Medulla oblongata (tissue), 1 donor: ENCODE results near the gene ICE1.
A peak's percentile ranks its signal among the peaks of the same experiment; 100 is the strongest.
"Not testable (repeated sequence)": the region's sequence is repeated elsewhere in the genome, so short reads cannot be mapped to it uniquely, and the experiment has no call there.

ENCODE experiments used
- DNase-seq: peaks from one replicate; pipeline ENCODE4 v3.0.0-alpha.2; 2015; ENCODE audit errors: extremely low spot score

The ICE1 gene

DNA sequence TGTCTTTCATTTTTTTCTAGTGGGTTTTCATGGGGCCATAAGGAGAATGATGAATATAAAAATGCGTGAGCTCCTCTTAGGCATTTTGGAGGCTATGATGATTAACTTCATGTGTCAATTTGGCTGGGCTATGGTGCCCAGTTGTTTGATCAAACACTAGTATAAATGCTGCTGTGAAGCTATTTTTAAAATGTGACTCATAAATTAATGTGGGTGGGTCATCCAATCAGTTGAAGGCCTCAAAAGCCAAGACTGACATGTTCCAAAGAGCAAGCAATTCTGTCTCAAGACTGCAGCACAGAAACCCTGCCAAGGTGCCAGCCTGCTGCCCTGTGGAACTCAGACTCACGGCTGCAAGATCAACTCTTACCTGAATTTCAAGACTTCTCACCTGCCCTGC lies 24.4 kb upstream of the ICE1 start:
- DNase-seq, result no peak

DNA sequence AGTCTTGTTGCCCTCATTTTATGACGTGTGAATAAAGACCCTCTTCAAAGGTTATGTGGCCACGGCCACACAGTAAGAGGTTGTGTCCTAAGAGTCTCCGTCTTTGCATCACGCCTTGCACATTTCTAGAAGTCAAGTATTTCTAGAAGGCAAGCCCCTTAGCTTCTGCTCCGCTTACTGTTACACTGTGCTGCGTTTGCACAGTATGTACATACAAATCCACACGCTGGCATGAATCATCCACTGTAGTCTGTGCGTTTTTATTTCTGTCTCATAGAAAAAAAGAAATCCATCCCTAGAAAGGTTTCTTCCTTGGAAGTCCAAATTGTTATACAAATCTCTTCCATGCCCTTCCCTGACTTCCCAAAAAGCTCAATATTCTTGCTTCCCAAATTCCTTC lies 21.4 kb upstream of the ICE1 start:
- DNase-seq, result no peak

DNA sequence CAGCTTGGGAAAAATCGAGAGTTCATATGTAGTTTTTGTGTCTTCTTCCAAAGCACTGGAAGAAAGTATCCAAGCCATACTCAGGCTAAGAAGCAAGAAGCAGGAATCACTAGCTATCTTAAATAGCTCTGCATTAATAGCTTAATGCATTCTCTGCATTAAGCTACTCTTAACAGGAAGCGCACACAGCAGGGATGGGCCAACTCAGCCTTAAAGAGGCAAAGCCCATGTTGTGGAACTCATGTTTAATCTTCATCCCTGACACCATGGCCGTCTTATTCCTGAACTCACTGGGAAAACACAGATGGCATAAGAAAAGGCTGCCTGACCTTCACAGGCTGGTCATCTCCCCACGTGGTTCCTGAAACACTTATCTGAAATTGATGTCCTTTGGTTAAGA lies 18.7 kb upstream of the ICE1 start:
- no peak for DNase-seq

DNA sequence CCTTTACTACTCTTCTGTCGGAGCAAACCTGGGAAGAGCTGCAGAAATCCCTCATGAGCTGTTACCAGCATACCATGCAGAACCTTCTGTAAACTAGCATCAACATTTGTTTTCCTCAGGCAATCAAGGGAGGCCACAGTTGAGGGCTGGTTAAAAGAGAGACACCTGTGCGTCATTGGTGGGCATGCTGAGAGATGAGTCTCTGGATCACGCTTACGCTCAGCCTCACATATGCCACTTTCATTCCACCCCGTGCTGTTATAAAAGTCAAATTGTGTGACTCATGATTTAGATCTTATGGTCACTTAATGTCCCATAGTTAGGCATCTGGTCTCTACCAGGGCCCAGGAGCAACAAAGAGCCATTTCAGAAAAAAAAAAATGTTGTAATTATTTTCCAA lies 18.1 kb upstream of the ICE1 start:
- no peak for DNase-seq

DNA sequence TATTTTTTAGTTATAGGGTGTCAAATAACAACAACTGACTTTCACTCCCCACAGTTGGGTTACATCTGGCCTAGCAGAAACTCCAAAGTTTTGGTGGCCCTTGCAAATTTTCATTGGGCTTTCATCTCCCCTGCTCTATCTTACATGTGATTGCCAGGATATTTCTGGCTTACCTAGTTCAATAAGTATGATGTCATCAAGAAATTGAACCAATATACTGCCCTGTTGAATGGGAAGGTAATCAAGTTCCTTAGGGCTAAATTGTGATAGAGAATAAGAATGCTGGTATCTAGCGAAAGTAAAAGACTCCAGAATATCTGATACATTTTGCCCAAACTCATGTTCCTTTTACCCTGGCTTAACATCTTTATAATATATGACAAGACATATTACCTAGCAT lies 17.0 kb upstream of the ICE1 start:
- no peak for DNase-seq

DNA sequence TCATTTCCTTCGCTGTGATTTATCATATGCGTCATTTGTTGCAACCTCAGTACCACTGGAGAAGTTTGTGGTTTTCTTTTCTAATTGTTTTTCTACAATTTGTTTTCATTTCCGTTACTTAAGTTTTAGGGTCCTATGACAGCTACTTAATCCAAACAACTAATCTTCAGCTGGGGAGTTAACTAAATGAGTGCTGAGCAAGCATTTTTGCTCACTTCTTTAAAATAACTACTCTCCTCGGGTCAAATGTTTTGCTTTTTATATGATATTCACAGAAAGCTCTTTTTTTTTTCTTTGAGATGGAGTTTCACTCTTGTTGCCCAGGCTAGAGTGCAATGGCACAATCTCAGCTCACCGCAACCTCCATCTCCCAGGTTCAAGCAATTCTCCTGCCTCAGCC lies 14.6 kb upstream of the ICE1 start:
- no peak for DNase-seq

DNA sequence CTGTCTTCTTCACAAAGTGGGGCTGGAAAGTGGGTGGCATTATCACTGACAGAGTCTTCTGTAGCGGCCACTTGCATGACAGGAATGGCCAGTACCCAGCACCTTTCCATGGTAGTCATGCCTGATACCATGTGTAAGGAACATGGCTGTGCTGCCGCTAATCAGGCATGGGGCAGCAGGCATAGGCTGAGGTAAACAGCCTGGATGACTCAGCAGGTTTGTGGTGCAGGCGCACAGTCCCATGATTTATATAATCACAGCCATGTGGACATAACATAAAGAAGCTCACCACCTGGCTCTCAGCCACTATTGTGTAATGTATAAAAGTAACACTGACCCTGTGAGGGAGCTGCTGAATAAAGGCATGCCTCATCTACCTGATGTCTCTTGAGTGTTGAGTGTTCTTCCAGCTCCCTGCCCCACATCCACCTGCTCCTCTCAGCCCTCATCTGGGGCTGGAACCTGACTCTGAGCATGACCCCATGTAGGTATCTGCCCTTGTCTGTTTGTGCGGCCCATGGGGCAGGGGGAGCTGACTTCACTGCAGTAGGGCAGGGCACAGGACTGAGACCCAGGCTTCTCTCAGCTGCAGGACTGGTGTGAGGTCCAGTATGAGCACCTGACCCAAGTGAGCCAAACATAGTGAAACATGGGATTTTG lies 13.2 kb upstream of the ICE1 start:
- DNase-seq, result no peak

DNA sequence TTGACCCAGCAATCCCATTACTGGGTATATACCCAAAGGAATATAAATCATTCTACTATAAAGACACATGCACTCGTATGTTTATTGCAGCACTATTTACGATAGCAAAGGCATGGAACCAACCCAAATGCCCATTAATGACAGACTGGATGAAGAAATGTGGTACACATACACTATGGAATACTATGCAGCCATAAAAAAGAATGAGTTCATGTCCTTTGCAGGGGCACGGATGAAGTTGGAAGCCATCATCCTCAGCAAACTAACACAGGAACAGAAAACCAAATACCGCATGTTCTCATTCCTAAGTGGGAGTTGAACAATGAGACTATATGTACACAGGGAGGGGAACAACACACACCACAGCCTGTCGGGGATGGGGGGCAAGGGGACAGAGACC lies 8.6 kb upstream of the ICE1 start:
- DNase-seq, result not testable (repeated sequence)

DNA sequence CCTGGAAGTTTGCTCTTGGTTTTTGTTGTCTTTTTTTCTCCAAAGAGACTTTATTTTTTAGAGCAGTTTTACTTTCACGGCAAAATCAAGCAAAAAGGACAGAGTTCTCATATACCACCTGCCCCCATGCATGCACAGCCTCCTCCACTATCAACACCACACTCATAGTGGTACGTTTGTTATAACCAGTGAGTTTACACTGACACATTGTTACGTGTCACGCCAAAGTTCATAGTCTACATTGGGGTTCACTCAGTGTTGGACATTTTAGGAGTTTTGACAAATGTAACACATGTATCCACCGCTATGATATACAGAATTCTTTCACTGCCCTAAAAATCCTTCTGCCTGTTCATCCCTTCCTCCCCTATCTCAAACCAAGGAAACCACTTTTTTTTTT lies 7.5 kb upstream of the ICE1 start:
- DNase-seq, result no peak

DNA sequence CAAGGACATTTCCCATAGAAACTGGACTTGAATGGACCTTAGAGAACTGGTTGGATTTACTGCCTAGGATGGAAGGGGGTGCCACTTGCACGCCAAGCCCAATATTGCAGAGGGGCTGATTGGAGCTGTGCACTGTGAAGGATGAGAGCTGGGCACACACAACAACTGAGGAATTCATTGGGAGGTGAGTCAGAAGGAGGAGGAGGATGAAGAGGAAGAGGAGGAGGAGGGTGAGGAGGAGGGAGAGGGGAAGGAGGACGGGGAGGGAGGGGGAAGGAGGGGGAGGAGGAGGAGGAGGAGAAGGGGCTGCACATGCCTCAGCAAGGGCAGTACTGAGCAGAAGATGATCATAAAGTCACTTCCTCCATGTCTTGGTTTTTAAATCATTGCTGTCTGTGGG lies 5.7 kb upstream of the ICE1 start:
- no peak for DNase-seq

DNA sequence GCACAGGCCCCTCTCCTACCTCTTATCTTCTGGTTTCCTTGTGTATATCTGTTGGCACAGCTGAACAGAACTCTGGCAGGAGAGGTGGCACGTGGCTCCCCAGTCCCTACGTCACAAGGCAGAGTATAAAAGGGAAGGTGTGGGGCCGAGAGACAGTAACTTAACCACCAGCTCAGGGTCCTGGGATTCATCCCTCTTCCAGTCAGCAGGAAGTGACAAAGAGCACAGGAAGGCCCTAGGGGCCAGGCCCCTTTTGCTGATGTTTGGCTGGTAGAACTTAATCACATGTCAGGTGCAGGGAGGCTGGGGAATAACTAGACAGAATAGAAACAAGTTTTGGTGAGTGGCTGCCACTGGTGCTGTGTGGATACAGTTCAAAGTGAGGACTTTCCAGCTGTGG lies 4.5 kb upstream of the ICE1 start:
- no peak for DNase-seq

DNA sequence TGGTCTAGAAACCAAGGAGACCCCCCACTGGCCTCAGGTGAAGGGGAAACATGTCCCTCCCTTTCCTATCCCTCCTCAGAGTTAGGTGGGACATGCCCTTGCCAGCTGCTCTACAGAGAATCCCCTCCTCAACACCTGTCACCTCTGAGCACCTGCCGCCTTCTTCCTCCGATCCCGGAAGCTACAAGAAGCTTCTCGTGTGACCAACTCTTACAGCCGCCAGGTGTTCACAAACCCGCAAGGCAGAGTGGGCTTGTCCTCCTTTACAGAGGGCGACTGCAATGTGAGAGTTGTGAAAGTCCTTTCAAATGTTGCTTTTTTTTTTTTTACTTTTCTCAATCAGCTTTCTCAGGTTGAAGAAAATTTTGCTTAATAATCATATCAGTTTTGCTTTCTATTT lies 3.7 kb upstream of the ICE1 start:
- no peak for DNase-seq

DNA sequence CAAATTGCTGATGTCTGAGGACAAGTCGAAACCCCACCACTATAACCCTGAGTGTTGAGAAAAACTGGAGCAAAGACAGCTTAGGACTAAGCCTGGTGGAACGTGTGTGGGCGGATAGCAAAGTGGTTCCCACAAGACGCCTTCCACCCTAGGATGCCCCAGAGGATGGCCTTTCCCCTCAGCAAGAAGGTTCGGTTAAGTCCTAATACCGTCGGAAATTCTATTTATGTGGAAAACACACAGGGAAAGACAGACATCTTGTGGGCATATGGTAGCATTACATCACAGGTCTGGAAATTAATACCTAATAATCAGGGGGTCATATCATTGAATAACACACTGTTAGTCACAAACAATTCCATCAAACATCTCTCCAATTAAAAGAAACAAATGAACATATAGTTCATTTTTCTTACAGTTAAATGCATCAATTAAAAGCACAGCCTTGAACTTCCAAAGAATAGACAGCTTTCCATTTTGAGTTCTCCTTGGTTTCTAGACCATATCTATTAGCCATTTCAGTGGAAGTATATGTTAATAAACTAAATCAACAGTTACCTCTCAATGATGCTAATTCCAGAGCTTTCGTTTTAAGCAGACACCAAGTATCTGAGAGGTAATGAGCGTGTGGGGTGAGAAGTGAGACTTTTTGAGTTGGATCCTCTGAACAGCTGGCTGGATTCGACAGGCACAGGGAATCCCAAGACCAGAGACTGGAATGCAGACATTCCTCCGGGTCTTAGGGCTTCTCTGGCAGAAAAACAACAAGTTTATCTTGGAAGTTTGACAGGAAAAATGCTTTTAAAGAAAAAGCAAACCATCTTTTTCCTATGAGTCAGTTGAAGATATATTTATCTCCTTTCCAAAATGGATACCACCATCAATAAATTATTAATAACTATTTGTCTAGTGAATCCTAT lies 2.9 kb upstream of the ICE1 start:
- DNase-seq, result peak; percentile 44

DNA sequence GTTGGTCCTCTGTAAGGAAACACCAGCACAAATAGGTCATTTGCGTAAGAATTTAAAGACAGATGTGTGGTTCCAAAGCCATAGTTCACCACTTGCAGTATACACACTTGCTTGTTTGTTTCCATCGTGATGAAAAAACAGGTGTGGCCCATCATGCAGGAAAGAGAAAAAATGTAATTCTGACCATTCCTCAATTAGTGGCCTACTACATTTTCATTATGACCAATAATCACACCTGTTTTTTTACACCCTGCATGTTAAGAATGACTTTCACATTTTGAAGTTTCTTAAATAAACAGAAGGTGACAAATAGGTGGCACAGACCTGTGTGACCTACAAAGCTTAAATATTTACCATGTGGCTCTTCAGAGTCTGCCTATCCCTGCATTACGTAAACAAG lies 2.2 kb upstream of the ICE1 start:
- no peak for DNase-seq

DNA sequence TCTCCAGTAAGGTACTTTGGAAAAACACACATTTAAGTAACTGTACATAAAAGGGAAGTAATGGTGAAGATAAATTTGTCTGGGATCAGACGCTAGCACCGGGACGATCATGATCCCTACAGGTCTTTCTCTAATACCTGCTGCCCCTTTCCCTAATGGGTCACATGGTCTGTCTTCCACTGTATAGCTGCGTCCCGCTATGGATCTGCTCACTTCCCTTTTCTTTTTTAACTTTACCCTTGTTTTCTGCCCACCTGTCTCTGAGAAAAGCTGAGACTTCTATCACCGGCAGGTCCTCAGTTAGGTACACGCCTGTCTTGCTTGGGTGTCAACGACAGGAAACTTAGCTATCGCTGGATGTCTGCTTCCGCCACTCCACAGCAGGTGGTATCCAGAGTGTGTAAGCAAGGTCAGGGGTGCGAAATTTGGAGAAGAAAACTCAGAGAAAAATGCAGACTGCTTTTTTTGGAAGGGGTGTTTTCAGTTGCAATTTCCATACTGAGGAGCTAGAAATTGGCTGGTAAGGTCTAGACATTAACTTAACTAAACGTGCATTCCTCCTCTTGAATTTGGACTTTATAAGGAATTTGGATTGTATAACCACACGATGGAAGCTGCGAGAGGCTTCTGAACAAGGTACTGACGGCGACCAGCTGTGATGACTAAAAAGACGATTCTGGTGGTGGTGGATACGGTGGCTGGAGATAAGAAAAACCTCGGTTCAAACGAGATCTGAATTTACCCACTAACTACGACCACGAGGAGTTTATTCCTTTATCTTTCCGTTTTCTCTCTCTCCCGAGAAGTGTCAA lies 1.1 kb upstream of the ICE1 start:
- DNase-seq, result no peak

DNA sequence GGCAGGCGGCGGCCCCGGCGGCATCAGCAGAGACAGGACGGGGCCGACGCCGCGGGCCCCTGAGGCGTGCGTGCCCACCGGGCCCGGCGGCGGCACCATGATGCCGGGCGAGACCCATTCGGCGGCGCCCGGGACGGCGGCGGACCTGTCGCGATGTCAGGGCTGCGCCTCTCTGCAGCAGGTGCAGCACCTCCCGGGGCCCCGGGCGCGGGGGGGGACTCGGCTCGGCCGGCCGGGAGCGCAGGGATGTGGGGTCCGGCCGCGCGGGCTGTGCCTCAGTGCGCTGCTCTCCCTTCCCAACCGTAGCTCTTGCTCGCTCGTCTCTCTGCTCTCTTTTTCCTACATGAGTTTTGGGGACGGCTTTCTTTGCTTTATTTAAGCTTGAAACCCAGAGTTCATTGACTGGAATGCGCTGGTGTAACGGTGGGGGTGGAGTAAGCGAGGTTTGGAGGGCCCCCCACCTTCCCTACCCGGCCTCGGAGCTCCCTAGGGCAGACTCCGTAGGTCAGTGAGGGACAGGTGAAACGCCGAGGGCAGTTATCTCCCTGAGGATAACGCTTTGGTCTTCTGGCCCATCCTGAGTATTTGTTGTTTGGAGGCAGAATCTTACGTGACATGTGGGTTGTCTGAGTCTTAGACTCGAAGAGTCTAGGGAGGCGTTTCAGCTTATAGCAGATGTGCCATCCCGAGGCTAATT lies 490 bp downstream of the ICE1 start:
- DNase-seq, result no peak

DNA sequence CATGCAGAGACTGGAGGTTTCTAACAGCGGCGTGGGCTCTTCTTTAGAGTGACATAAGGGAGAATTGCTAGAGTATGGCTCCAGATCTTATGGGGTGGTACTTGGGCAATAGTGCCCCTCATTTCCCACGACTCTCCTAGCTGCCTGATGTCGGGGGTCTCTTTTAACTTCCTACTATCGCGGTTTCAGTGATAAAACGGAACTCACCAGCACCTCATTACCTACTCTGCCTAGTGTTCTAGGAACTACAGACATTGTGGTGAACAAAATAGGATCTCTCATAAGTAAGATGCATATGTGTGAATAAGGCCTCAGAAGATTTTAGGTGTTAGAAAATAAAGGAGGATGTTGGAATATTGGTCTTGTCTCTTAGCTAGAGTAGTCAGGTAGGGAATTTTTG lies 1.1 kb downstream of the ICE1 start:
- no peak for DNase-seq

DNA sequence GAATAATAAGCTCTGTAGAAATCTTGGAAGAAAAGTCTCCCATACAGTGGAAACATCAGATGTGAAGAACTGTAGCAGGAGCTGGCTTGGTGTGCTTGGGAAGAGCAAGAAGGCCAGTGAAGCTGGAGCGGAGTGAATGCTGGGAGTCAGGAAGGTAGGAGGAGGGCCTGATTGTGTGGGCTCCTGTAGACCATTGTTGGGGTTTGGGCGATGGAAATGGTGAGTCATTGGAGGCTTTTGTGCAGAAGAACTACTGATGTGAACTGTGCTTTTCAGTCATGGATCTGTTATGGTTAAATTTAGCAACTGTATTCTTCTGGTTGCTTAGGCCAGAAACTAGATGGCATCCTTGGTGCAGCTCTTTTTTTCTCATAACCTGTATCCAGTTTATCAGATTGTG lies 2.3 kb downstream of the ICE1 start:
- no peak for DNase-seq

DNA sequence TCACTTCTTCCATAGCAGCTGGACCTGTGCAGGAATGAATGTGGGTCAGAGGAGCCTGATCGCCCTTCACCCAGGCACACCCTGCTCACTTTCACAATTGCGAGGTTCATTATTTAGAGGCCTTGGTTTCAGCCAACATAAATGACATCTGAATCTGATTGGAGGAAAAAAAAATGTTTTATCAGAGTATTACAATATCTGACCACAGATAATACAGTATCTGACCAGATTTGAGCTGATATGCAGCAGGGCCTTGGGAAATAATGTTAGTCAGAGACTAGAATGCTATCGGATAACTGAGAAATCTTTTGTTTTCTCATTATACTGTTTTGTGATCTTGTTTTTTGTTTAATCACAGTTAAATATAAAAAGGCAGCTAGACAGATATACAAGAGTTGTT lies 7.7 kb downstream of the ICE1 start:
- no peak for DNase-seq

DNA sequence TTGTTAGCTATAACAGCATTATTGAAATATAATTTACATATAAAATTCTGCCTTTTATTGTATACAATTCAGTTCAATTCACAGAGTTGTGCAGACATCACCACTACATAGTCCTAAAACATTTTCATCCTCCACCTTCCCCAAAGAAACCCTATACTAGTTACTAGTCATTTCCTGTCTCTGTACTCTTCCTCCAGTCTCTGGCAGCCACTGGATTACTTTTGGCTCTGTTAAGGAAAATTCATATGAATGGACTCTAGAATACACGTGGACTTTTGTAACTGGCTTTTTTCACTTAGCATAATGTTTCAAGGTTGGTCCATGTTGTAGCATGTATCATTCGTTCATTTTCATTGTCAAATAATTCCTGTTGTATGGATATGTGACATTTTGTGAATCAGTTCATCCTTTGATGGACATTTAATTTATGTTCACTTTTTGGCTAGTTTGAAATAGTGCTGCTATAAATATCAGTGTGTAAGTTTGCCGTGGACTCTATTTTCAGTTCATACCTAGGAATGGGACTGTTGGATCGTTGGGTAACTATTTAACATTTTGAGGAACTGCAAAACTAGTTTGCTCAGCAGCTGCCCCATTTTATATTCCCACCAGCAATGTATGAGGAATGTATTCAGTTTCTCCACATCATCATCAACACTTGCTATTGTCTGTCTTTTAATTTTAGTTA lies 9.7 kb downstream of the ICE1 start:
- DNase-seq, result no peak

DNA sequence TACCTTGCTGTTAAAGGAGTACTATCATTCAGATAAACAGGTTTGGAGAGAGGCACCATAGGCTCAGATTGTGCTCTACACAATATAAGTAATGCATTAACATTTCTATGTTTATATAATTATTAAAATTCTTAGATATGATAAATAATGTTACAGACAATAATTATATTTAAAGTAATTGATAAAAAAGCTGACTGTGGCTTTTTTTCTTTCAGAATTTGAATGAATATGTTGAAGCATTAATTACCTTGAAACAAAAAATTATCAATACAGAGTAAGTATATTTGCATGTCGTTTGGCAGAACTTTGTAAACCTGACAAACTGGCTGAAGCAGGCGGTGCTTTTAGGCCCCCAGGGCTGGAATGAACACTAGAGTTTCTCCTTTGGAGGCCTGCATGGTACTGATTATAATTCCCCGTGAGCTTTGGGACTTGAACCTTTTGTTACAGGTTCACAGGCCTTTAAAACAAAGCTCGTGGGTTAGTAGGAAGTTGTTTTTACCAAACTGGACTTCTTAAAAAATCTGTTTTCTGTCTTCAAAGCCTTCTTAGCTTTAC lies 13.8 kb downstream of the ICE1 start:
- no peak for DNase-seq
